Fibroblast of peridontal ligament (primary cell): Measurements from ENCODE around the gene OR2V2.

Experiments
- DNase-seq: peaks from one replicate; pipeline ENCODE4 v3.0.0-alpha.2; 2010; ENCODE audit errors: extremely low read depth

Gene OR2V2

GRCh38 chr5:181207214-181207959 is 60.0 kb downstream of the OR2V2 start:
- peak; percentile 96 for DNase-seq

GRCh38 chr5:181207960-181208253 is 60.5 kb downstream of the OR2V2 start:
- no peak for DNase-seq
